ENCODE results near the gene CHST3.

DNA sequence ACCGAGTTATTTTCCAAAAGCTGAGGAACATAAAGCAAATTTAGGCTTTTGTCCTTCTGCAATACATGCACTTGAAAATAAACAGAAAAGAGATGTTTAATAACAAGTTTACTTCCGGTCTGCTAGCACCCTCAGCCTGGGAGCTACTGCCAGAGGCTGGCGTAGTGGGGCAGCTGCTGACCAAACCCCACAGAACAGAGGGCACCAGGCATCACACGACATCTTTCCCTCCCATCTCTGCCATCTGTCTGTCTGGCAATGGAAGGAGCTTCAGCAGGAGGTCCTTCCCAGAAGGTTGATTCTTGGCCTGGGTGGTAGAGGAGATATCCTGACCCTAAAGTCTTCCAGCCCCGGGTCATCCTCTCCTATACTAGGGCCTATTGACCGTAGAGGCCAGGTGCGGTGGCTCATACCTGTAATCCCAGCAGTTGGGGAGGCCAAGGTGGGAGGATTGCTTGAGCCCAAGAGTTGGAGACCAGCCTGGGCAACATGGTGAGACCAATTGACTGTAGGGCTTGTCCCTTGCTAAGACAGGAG lies 47.8 kb downstream of the CHST3 start:
- TF ChIP-seq RAD21 (IDR thresholded peaks at IDR 0.05; ENCODE audit: low read depth): no peak
- TF ChIP-seq EP300 (IDR thresholded peaks at IDR 0.05; ENCODE audit: borderline replicate concordance): no peak
- TF ChIP-seq CEBPB (IDR thresholded peaks at IDR 0.05): no peak
